Iris pigment epithelial cell (primary cell): Measurements from ENCODE around the gene ABCG1.
A peak's percentile ranks its signal among the peaks of the same experiment; 100 is the strongest.

Experiments
- DNase-seq: peaks from one replicate; pipeline ENCODE4 v3.0.0-alpha.2; 2011; ENCODE audit warnings: low read depth

Gene ABCG1

DNA sequence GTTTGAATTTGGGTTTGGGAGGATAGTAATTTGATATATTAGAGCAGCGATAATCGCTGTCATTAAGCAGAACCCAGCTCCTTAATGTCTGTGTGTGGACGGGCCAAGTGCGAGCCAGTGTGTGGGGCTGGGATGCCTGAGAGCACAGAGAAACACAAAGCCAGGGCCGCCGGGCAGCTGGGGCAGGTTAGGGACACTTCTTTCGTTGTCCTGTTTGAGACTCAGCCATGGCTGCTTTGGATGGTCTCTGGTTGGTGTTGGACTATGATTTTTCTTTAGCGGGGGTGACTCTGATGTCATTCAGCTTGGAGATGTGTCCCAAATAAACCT, 33.4 kb downstream of the ABCG1 start:
- DNase-seq: no peak

DNA sequence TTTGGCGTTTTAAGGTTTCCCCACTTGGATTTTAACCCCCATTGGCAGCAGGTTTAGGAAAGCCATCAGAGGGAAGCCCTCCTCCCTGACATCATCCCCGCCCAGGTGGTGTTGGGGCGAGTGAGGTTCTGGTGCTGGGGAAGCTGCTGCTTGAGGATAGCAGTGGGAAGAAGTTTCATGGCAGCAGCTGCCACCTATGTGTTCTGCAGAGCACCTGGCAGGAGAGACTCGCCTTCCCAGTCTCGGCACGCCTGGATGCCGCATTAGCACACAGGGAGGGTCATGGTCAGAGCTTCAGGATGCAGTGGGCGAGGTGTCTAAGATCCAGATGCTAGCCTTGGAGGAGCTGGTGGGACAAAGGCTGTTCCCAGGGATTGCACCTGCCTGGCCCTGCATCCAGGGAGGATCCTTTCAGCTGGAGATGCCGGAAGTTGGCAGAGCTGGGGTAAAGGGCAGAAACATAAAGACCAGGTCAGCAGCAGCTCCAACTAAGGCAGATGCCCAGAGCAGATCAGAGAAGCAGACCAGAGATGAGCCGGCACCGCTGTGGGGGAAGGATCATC, 33.9 kb downstream of the ABCG1 start:
- no peak for DNase-seq

DNA sequence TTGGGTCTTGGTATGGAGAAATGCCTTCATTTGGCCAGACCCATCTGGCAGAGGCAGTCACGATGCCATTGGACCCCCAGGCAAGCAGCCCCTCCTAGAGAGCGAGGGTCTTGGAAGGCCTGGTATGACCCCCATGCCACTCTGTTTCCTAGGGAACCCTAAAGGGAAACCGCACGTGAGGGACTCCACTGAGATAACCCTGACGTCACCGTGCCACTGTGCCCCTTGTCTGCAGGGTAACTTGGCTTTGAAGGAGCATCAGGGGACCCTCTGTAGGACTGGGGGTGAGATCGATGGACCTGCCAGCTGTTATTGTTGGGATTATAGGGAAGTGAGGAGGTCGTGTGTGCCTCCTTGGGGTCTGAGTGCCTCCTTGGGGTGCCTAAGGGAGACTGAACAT, 34.5 kb downstream of the ABCG1 start:
- DNase-seq: no peak

DNA sequence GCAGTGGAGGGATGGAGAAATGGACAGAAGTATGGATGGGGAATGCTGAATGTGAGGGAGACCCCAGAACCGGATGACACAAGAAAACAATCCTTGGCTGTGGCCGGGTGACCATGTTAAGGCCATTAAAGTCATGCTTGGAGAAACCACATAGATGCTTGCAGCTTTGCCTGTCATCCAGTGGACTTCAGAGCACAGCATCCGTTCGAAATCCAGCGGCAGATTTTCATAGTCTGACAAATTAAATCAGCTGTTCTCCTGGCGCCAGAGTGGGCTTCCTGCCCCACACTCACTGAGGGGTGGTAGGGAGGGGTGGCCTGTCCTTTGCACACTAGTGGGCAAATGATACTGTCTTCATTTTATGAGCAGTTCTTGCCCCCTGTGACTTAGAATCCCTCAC, 35.1 kb downstream of the ABCG1 start:
- no peak for DNase-seq

DNA sequence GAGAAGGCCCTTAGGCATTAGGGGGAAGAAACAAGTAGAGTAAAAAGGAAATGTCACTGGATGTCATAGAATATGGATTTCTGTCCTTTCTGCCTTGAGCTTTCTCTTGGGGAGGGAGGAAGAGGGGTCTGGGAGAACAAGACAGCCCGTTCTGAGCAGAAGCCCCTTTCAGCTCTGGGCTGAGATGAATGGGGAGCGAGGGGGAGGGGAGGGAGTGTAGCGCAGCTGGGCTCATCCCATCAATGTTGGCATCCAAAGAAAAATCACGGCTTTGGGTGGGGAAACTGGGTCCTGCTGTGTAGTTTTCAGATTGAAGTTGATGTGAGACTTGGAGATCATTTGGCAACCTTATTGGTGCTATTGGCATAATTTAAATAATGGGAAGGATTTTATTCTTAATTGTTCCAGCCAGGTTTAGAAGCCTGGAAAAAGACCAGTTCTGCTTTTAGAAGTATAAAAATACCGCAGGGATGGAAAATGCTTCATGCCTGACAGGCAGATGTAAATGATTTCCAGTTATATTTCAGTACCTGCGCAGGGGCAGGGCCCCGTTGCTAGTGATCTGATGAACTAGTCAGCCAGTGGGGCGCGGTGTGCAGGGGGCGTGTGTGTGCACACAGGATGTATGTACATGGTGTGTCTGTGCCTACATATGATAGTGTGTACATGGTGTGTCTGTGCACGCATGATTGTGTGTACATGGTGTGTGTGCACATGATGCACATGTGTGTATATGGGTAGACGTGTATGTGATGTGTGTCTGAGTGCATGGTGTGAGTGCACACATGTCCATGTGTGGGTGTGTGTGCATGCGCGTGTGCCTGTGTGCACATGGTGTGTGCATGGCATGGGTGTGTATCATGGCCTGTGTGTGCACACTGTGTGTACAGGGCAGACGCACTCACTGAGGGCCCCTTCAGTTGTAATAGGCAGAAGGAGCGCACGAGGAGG, 36.0 kb downstream of the ABCG1 start:
- no peak for DNase-seq

DNA sequence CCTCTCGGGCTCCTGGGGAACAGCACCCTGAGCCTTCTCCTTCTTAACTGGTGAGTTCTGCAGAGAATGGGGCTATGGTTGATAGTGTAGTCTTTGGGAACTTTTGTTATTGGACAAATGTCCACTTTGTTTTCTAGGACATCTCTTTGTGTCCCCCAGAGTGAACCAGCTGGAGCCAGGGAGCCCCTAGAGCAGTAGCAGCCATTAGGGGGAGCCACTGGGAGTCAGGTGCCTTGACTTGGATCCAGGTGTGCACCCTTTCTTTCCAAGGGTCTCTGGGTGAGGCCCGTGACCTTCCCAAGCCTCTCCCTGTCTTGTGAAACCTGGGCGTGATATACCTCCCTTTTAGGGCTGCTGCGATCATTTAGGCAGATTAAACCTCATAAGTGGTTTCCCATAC, 36.9 kb downstream of the ABCG1 start:
- DNase-seq: no peak

DNA sequence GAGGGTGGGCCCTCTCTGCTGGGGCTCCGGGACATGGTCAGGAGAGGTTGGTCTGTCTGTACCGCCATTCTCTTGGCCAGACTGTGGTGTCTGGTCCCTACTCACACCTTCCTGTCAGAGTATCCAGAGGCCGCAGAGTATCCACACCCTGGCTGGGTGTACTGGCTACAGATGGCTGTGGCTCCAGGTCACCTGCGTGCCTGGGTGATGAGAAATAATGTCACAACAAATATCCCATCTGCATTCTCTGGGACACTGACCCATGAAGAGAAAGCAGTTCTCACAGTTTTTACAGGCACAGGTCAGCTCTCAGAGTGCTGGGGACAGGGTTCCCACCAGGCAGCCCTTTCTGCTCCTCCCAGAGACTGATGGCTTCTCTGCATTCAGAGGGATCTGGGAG, 37.4 kb downstream of the ABCG1 start:
- no peak for DNase-seq

DNA sequence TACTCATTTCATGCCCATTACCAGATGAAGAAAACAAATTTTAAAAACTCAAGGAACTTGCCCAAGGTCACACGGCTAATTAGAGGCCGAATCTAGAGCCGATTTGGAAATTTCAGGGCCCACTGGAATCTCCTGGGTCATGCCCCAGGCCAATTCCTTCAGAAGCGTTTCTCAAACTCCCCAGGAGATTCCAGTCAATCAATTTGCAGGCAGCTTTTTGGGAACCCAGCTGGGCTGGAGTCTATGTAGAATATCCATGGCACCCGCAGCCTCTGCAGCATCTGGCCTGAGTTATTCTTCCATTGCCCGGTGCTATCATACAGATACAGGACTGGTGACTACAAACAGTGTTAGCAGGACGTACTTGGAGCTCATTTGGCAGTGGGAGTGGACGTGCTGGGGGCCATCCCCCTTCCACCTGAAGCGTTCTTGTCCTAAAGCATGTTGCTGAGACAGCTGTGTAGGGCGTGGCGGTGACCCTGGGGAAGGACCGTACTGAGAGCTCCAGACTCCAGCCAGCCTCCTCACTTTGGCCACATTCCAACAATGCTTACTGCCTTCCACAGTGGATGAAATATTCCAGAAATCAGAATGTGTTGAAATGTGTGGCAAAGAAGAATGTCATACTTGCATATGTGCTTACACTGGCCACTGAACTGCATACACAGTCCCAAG, 38.3 kb downstream of the ABCG1 start:
- no peak for DNase-seq

DNA sequence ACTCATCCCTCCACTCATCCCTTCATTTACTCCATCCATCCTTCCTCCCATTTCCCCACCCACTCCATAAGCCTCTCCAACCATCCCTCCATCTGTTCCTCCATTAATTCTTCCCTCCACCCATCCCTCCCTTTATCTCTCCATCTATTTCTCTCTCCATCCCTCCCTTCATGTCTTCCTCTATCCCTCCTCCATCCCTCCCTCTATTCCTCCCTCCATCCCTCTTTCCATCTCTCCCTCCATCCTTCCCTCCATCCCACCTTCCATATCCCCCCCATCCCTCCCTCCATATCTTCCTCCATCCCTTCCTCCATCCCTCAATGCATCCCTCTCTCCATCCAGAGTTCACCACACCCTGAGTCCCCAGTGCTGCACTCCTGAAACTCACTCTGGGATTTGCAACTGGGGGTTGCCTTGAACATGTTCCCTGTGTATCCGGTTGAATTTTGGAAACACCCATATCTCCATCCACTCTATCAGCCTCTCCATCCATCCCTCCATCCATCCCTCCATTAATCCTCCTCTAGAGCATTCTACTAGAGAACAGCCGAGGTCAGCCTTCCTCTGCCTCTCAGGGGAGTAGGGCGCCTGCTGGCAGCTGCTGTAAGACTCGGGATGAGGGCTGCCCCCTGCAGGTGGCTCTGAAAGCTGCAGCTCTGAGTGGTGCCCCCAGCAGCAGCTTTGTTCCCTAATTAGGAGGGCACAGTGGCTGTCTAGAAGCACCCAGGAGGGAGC, 39.4 kb downstream of the ABCG1 start:
- DNase-seq: peak; percentile 47

DNA sequence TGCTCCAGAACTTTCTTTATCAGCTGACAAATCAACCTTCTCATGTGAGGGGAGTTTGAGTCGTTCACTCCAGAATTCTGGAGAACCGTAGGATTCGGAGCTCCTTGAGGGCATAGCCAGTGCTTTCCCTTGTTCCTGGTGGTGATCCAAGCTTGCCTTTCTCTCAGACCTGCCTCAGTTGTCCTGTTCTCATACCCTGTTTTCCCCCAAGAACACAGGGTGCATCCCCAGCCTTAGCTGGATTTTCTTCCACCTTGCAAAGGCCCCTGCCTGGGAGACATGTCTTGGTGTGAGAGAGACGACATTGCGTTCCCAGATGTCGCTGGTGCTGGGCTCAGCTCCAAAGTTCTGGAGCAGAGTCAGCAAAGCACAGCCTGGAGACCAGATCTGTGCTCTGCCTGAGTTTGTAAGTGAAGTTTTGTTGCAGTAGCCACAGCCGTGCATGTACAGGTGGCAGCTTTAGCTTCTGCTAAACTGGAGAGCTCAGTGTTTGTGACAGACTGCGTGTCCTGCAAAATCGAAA, 40.0 kb downstream of the ABCG1 start:
- DNase-seq: no peak

DNA sequence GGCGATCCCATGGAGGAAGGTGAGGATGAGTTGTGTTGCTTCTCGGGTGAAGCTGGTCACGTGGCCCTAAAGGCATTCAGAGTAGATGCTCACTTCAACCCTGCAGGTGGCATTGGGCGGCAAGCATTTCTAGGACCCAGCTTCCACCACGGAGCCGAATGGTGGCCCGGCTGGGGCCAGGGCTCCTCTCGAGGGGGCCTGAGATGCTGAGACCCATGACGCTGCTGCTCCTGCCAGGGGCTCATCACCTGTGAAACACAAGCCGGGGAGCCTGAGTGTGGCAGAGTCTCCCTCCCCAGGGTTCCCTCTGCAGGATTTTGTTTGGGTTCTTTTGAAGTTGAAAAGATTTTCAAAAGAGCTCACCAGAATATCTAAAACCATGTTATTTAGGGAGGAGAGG, 41.2 kb downstream of the ABCG1 start:
- DNase-seq: no peak

DNA sequence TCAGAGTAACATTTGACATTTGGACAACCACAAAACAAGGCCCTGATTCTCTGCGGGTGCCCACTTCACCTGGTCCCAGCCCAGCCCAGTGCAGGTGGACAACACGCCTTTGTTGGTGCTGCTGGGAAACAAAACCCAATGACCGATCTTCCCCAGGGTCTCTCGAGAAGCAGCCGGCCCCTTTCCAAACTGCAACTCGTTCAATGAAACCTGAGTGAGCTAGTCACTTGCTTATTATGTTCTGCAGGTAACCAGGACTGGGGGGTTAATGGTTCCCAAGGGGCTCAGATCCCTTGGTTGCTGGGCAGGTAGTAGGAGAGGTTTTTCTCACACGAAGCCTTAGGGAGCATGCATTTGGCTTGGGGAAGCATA, 42.9 kb downstream of the ABCG1 start:
- DNase-seq: no peak

DNA sequence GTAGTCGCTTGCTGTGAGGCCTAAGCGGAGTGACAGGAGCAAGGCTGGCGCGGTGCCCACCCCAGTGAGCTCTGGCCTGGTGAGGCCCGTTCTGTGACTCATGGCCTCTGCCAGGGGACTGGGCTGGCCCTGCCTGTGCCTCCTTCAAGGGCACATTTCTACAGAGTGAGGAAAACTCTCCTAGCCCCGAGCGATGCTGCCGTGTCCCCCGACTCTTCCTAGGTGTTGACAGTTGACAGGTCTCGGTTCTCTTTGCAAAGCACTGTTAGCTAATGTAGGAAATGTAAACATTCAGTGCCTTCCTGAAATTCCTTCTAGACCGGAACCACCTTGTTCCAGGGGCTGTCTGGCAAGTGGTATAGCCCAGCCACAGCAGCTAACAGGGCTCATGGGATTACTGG, 43.9 kb downstream of the ABCG1 start:
- DNase-seq: peak; percentile 3

DNA sequence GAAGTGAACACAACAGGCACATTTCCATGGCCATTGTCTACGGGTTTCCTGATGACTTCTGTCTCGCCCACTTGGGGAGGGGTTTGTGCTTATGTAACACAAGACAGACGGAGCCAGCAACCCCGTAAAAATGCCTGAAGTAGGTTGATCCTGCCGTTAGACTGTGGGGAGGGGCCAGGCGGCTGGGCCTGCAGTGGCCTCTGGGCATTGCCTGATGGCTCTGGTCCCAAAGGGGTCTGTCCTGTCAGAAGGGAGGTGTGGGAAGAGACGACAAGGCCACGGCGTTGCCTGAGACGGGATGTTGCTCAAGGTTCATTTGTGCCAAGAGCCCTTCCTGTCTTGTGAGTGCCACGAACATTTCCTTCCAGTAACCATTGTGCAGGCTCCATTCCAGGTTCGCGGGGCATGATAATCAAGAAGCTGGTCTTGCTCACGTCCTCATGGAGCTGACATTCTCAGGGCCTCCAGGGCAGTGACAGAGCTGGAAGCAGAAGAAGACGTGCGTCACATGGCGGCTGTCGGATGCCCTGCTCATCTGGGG, 44.7 kb downstream of the ABCG1 start:
- no peak for DNase-seq

DNA sequence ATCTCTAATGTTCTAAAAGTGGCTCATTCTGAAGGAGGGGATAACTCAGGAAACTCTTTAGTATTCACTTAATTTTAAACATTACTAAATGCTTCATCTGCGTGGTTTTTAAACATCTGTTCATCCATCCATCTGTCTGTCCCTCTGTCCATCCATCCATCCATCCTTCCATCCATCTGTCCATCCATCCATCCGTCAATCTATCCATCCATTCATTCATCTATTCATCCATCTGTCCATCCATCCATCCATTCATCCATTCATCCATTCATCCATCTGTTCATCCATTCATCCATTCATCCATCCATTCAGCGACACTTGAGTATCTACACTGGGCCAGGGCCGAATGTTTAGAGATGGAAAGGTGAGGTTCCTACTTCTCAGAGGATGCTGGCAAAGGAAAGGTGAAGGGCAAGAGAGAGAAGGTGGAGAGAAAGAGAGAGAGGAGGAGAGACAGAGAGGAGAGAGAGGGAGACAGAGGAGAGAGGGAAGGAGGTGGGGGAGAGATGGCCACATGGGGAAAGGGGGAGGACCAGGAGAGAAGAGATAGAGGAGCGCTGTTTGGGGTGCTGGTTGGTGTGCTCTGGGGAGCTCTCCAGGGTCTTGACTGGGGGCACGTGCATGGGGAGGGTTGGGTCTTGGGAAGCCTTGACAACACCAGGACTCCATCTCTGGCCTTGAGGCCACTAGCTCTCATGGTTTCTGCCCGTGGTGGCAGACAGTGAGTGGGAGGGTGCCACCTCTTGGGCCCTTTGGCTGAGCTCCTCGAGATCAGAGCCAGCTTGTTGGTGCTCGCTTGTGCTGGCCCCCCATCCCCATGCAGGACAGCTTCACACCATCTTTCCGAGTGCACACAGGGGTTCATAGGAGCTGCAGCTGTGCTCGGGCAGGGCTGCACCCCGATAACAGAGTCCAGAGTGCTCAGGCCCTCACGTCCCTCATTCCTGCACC, 45.6 kb downstream of the ABCG1 start:
- no peak for DNase-seq

DNA sequence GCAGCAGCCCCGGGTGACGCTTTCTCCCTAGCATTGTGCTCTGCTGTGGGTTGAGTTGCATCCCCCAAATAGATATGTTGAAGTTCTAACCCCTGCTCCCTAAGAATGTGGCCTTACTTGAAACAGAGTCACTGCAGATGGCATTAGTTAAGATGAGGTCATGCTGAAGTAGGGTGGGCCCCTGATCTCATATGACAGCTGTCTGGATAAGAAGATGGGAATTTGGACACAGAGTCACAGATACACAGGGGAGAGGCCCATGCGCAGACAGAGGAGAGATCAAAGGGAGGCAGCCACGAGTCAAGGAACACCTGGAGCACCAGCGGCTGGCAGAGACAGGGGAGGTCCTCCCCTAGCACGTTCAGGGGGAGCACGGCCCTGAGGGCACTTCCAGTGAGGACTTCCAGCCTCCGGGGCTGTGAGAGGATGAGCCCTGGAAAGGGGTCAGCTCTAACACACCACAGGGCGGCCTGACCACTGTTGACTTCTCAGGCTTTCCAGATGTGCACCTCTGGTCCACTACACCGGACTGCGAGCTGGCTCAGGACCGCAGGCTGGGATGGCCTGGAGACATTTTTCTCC, 46.4 kb downstream of the ABCG1 start:
- no peak for DNase-seq

DNA sequence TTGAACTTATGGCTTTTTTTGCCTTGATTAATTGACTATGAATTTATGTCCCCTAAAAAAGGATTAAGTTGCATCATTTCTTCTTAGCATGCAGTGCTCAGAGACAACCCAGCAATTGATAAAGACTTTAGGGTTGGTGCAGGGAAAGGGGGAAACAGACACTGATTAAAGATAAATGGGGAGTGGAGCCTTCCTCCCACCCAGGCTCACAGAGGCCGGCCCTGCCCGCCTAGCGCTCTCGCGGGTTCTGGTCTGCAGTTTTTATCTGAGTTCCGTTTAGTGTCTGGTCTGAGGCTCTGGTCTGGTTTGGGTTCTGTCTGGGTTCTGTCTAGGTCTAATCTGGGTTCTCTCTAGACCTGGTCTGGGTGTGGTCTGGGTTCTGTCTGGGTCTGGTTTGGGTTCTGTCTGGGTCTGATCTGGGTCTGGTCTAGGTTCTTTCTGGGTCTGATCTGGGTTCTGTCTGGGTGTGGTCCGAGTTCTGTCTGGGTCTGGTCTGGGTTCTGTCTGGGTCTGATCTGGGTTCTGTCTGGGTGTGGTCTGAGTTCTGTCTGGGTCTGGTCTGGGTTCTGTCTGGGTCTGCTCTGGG, 48.1 kb downstream of the ABCG1 start:
- DNase-seq: no peak

DNA sequence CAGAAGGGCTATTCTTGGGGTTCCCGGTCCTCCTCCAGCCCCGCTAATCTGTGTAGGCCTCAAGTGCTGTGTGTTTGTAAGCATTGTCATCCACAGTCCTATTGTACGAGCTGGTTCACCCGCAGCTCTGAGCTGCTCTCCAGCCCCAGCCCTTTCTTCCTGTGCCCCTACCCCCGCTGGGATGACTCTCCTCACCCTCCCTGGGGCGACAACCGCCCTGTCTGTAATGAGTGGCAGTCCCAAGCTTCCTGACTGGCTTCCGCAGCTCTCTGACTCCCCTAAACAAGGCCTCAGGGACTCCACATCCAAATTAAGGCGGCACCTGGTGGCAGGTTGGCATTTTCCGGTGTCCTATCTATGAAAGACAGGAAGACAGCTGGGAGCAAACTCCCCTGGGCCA, 50.4 kb downstream of the ABCG1 start:
- no peak for DNase-seq

DNA sequence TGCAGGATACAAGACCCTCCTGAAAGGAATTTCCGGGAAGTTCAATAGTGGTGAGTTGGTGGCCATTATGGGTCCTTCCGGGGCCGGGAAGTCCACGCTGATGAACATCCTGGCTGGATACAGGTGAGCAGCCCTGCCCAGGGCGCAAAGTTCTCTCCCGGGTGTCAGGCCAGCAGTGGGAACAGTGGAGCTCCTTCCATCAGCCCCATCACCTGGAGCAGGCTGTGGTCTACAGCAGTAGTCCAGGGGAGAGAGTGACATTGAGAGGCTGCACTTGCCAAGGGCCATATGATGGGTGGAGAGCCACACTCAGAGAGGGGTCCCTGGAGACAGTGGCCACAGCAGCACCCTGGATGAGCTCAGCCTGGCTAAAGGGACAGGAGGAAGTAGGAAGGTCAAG, 52.1 kb downstream of the ABCG1 start:
- no peak for DNase-seq
